GM18858 (cell line): ENCODE results near the gene SUPT20H.

Source experiments
- ATAC-seq: cut with Tn5 transposase; IDR thresholded peaks from one replicate; pipeline ENCODE4 v1.9.1; 2021; ENCODE audit not compliant: unreplicated experiment

The SUPT20H gene

GRCh38 chr13:37058910-37059847 is at the start of gene SUPT20H:
SUPT20H (minus strand) TSS chr13:37059688; CDS start chr13:37051490, 8,198 bp downstream.
- peak; percentile 92 for ATAC-seq

DNA sequence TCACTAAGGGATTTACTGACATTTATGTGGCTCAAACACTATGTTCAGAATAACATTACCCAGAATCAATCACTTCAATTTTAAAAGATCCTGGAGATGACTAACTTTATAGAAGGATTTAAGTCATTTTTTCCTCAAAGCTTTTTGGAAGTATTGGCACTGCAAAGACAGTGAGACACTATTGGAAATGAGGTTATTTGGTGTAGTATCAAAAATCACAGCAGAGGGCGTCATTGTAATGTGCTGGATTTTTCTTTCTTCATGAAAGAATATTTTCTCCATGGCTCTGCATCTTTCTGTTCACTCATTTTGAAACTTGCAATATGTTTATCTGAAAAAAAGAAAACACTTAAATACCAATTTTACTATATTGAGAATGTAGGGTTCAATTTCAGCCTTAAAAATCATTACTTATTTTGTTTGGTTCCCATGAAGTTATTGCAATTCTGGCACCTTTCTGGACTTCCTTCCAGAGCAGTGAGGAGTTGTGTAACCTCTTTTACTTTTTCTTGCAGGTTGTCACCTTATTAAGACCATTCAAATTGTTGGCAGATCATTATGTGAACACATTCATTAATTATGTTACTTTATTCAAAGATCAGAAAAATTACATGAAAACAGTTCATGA is 49.7 kb upstream of the SUPT20H start:
- no peak for ATAC-seq

DNA sequence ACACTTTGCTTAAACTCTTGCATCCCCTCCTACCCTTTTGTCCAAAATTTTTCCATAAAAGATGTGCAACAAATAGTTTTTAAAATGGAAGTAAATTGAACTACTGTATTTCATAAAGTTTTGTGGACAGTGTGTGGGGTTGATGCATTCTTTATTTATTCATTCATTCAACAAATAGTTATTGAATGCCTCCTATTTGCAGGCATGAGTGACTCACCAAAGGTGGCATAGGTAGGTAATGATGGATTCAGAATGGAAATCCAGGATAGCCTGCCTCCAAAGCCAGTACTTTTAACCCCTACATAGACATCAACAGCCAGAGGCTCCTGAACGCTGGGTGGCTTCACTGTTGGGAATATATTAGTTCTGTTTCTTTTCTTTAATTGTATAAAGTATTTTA is 48.4 kb upstream of the SUPT20H start:
- no peak for ATAC-seq

DNA sequence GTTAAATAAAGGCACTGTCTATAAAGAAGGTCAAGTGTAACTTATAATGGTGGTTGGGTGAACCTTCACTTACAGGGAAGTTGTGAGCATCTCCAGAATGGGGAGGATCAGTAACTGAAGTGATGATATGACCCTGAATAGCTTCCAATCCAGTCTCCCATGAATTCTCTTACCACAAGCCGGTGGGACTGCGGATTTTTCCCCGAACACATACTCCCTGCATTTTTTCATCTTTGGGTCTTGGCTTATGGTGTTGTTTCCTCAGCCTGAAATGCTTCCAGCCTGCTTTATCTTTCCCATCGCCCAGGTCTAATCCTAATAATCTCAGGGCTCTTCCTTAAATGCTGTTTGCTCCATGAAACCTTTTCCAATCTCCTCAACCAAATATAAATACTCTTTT is 48.0 kb upstream of the SUPT20H start:
- no peak for ATAC-seq

DNA sequence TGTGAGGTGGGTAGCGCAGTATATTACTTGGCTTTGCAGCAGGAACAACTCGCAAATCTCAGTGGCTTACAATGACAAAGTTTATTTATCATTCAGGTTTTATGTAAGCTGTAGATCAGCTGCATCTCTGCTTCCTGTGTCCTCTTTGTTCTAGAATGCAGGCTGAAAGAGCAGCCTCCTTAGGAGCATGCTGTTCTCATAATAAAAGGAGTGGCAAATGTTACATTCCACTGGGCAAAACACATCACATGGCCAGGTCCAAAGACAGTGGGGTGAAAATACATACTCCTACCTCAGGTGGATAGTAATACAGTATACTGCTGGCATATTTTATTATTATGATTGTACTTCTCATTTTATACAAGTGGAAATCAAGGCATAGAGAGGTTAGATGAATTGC is 47.2 kb upstream of the SUPT20H start:
- no peak for ATAC-seq

DNA sequence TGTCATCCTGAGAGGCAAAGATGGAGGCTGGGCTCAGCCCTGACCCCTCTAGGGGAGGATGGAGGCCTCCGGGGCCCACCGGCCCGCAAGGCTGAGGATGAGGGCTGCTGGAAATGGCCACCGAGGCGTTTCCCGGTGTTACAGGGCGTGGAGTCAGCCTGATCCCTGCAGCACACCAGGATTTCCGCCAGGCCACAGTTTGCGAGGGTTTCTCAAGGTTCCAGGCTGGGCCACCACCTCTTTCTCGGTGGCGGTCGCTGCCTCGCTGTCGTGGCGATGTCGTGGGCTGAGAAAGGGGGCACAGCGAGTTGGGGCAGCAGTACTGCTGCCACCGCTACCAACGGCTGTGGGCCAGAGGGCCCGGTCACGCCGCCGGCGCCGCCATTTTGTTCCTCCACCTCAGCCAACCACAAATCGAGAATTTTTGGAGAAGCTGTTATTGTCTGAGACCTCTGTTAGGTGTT is 45.8 kb upstream of the SUPT20H start, which contains the start of gene CSNK1A1L:
Gene CSNK1A1L (minus strand): TSS at position 414 of the 464 bp plus-strand sequence. CDS start 408 bp downstream, at position 6.
- no peak for ATAC-seq

DNA sequence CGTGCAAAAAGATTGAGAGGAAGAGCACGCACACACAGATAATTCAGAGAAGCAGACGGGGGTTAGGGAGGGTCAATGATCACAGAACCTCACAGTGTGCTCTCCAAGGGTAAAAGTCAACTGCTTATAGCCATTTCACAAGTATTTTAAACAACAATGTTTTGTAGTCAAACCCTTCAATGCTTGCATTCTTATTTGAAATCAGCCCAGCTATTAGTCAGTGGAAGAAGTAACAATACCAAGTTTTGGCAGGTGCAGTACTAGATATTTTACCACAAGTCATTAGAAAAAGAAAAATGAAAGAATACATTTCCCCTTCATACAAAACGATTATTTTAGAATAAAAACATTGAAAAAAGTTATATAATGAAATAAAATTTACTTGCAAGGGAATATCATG is 43.4 kb upstream of the SUPT20H start:
- no peak for ATAC-seq

DNA sequence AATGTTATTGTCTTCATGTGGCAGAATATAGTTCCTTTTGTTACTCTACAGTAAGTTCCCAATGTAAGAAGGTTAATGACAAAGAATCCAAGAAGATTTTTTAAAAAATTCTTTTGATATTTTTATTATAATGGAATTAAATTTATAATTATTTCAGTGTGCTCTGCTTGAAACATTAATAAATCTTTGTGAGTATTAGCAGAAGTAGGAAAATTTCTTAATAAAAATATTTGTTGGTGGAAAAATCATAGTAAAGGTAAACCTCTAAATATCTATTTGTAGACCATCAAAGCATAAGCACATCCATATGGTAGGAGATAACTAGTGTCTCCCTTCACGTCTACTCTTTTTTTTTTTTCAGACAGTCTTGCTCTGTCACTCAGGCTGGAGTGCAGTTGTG is 41.7 kb upstream of the SUPT20H start:
- no peak for ATAC-seq

- ATAC-seq, result no peak
These were observed 41.2 kb upstream of the SUPT20H start for GRCh38 chr13:37100731-37101130.

- no peak for ATAC-seq
These were observed 37.6 kb upstream of the SUPT20H start for GRCh38 chr13:37097076-37097475.

- ATAC-seq, result no peak
These were observed 35.4 kb upstream of the SUPT20H start for GRCh38 chr13:37094840-37095239.

- ATAC-seq, result no peak
These were observed 34.6 kb upstream of the SUPT20H start for GRCh38 chr13:37094099-37094498.

DNA sequence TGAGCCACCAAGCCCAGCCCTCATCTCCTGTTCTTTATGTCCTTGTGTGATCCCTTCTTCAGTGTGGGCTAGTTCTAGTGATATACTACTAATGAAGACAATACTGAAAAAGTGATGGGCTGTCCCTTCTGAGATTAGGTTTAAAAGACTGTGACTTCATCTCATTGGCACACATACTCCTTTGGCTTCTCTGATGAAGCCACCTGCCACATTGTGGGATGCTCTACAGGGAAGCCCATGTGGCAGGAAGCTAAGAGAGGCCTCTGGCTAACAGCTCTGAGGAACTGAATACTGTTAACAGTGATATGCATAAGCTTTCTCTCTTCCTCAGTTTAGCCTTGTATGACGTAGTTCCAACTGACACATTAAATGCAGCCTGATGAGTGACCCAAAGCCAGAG is 32.3 kb upstream of the SUPT20H start:
- no peak for ATAC-seq

DNA sequence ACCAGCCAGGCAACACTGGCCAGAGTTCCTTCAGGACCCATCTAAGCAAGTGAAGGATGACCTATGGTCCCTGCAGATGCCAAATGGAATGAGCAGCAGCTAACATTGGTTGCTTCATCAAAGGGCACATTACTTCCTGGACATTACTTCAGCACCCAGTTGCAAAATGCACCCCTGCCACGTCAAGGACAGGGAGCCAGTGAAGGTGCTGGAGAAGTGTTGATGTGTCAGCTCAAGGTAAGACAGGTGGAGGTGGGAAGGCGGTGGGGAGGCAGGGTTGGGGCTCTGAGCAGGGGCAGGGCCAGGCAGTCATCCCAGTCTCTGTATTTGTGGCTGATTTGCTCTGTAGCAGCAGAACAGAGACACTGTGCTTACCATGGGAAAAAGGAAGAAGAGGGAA is 31.4 kb upstream of the SUPT20H start:
- no peak for ATAC-seq

GRCh38 chr13:37089495-37089894 is 30.0 kb upstream of the SUPT20H start:
- no peak for ATAC-seq

DNA sequence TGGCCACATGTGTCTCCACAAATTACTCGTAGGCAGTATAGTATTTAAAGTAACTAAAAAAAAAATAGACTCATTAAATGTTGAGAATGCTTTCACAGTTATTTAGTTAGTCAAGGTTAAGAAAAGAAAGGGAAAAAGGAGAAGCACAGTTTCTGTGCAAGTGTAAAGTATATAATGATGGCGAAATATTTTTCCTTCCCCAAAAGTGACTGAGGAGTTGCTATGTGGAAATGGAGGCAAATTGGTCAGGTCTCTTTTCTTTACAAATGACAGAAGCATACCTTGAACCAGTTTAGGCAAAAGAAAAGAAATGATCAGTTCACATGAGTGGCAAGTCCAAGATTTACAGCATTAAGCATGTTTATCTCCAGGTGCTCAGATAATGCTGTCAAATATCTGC is 28.0 kb upstream of the SUPT20H start:
- ATAC-seq, result no peak

DNA sequence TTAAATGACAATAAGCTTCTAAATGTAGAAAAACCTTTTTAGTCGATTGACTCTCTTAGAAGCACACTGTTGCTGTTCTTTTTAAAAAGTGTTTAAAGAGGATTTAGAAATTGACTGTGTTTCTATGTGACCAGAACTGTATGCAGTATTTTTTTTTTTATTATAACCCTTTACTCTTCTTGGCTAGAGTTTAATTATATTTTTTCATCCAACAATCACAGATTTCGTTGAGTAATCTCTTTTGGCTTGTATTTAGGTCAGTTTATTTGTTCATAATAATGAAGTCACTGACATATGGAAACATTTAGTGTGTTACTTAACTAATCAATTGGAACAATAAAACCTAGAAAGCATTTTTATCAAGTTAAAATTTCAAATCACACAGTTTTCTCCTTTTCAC is 26.1 kb upstream of the SUPT20H start:
- ATAC-seq, result no peak

DNA sequence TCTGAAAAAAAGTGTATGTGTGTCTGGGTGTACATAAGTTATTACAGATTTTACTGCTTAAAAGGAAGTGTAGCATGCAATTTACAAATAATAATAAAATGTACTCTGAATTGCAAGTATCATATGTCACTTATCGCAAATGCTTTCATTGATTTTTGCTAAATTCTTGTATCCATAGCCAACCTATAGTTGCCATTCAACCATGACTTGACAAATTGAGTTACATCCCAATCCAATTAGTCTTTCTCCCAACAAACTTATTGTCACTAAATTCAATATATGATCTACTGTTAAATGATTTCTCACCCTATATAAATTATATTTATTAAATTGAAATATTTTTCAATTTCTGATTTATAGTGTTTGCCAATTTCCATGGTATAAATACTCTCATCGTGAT is 17.3 kb upstream of the SUPT20H start:
- no peak for ATAC-seq

- no peak for ATAC-seq
These were observed 15.7 kb upstream of the SUPT20H start for GRCh38 chr13:37075164-37075563.

GRCh38 chr13:37074703-37075102 is 15.2 kb upstream of the SUPT20H start:
- ATAC-seq, result peak; percentile 55

GRCh38 chr13:37072024-37072423 is 12.5 kb upstream of the SUPT20H start:
- no peak for ATAC-seq

DNA sequence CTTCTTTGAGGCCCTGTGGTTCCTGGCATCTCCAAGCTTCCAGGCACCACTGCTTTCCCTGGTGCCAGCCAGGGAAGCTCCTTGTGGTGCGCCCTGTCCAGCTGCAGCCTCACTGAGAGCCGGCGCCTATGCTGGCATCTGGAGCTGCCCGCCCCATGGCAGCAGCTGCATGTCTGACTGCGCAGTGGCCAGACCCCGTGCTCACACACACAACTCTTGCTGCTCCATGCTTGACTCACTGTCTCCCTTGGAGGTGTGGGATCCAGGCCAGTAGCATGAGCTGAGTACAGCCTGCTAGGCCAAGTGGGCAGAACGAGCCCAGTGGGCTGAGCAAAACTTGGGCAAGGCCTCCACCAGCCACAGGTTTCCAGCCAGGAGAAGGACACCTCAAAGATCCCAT is 11.5 kb upstream of the SUPT20H start:
- no peak for ATAC-seq
